Fibroblast of the aortic adventitia (primary cell): Measurements from ENCODE around the gene DOHH. TPM values are rescaled to one million over a fixed set of nuclear protein-coding genes. Genes with fewer than 3 reads are reported as not detected.

Source experiments
- DNase-seq: peaks from one replicate; pipeline ENCODE4 v3.0.0-alpha.2; 2010; ENCODE audit warnings: low read depth
- H3K4me3 ChIP-seq: 2 replicates; pipeline ENCODE4 v1.5.1; 2011; ENCODE audit warnings: low read depth, mild to moderate bottlenecking, control low read depth, low read length, moderate library complexity
- CTCF ChIP-seq: IDR thresholded peaks from 2 replicates; pipeline ENCODE4 v1.5.1; 2011; ENCODE audit warnings: mild to moderate bottlenecking, low read length, control low read depth, inconsistent platforms; ENCODE audit not compliant: insufficient read depth
- total RNA-seq: library from RNA; depleted of rRNA; stranded (reverse); fragments of >200 nt; gene quantifications from 2 replicates; pipeline ENCODE4 v1.2.3, GENCODE V29; 2012; ENCODE audit warnings: low replicate concordance

The DOHH gene
- total RNA-seq, 1 donor, result 6.5 TPM

- DNase-seq, result no peak
- no peak overlapping the region for H3K4me3 ChIP-seq
- TF ChIP-seq CTCF, result no peak
These were observed 30.6 kb downstream of the DOHH start for GRCh38 chr19:3469638-3470499.

GRCh38 chr19:3468211-3468610 is 32.3 kb downstream of the DOHH start:
- TF ChIP-seq CTCF, result no peak

GRCh38 chr19:3467437-3468198 is 32.9 kb downstream of the DOHH start:
- DNase-seq, result no peak
- TF ChIP-seq CTCF, result no peak
- H3K4me3 ChIP-seq, result no peak overlapping the region

More at GRCh38 chr19:3468211-3468610, 32.3 kb downstream of the DOHH start:
- H3K4me3 ChIP-seq, result no peak overlapping the region
- DNase-seq, result no peak

GRCh38 chr19:3466635-3467034 is 33.8 kb downstream of the DOHH start:
- no peak for DNase-seq
- TF ChIP-seq CTCF, result no peak
- no peak overlapping the region for H3K4me3 ChIP-seq

GRCh38 chr19:3465552-3465951 is 34.9 kb downstream of the DOHH start:
- no peak for TF ChIP-seq CTCF
- H3K4me3 ChIP-seq, result no peak overlapping the region
- DNase-seq, result no peak

- no peak overlapping the region for H3K4me3 ChIP-seq
- DNase-seq, result no peak
- TF ChIP-seq CTCF, result no peak
These were observed 35.8 kb downstream of the DOHH start for GRCh38 chr19:3464587-3465235.
